ENCODE results near the gene MEX3A.

MEX3A gene

DNA sequence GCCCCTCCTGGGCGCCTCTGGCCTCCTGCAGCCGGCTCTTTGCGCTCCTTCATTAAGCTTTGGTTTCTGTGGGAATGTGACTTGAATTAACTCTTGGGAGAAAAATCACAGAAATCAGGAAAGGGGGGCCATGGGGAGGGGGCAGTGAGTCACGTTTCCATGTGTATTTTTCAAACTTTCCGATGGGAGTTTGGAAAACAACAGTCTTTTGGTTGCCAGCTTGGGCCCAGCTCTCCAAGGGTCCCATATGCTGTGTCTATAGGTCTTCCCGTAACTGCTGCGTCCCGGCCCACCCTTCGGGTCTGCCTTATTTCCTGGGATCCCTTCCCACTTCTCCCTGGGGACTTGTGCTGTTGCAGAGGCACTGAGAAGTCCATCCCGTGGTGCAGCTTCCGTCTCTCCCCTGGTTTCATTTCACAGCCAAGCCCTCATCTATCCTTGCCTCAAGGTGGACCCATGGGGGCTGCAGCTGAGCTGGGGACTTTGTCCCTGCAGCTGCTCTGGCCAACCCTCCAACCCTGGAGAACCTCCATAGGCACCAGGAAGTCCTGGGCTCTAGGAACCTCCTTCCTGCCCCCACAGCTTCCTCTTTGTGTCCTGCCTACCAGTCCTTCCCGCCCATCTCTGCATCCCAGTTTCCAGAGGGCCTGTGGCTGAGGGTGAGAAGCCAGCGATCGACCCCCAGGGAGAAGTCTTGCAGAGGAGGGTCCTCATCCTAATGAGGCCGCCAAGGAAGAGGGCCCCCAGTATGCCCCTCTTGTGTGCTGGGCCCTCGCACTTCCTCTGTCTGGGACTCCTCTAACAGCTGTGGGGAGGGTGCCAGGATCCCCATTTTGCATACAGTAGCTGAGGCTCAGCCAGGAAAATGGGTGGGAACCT, 20.6 kb upstream of the MEX3A start:
- no peak for DNase-seq

DNA sequence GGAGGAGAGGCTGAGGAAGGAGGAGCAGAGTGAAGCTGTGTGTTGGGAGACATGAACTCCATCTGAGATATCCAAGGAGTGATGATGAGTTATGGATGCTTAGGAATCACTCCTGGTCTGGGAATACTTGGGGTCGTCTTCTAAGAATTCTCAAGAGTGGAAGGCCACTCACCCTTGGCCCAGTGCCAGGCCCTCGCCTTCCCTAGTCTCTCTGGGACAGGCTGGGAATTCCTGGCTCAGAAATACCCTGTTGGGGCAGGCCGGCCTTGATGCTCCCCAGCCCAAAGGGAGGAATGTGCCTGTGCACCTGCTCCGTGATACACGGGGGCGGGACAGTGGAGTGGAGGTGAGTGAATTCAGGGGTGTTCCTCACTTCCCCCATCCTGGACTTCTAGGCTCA, 19.6 kb upstream of the MEX3A start:
- DNase-seq = no peak

DNA sequence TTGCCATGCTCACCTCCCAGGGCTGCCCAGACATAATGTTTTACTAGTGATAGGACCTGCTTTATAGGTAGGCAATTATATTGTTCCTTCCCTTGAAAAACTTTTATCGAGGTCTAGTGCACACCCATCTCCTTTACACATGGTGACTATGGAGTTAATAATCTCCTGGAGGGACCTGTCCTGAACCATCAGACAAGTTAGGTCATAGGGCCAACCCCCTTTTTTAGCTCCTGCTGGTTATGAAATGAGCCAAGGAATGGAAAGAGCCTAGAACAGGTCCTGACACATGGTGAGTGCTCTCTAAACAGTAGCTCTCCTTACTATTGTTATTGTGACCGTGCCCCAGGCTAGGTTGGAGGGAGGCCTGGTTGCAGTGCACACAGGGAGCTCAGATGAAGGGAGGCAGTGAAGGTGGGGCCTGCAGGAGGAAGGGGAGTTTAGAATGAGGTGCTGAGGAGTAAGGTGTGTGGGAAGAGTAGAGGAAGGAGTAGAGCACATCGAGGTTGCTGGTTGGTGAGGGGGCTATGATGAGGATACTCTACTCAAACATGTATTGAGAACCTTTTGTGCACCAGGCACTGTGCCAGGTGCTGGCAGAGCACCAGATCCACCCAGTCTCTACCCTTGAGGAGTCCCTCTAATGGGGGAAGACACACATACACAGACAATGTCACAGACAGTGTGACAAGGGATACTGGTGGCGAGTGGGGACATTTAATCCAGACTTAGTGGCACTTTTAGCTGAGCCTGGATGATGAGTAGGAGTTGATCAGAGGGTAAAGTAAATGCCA, 18.1 kb upstream of the MEX3A start:
- DNase-seq = no peak

DNA sequence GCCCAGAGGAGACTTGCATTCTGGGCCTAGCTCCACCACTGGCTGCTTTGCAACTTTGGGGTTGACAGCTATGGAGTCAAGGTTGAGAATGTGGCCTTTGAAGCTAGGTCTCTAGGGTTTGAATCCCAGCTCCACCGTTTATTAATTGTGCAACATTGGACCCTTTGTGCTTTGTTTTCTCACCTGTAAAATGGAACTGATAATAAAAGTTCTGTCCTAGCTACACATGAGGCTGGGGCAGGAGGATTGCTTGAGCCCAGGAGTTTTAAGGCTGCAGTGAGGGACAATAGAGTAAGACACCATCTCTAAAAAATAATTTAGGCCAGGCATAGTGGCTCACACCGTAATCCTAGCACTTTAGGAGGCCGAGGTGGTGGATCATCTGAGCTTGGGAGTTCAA, 17.0 kb upstream of the MEX3A start:
- DNase-seq = no peak

DNA sequence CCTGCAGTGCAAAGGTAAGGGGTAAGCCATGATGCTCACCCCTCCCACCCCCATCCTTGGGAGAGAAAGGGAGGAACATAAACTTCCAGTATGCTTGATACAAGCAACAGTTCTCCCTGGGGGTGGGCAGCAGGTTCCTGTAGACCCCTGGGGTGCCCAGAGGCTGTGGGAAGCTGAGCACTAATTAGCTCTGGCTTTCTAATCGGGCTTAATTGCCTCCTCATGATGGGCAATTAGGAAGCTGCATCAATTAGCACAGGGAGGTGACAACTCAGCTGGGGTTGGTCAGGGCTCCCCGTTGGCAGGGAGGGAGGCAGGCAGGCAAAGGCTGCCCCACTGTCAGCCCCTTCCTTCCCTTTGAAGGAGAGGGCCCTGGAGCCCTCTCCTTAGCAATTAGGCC, 16.5 kb upstream of the MEX3A start:
- no peak for DNase-seq

DNA sequence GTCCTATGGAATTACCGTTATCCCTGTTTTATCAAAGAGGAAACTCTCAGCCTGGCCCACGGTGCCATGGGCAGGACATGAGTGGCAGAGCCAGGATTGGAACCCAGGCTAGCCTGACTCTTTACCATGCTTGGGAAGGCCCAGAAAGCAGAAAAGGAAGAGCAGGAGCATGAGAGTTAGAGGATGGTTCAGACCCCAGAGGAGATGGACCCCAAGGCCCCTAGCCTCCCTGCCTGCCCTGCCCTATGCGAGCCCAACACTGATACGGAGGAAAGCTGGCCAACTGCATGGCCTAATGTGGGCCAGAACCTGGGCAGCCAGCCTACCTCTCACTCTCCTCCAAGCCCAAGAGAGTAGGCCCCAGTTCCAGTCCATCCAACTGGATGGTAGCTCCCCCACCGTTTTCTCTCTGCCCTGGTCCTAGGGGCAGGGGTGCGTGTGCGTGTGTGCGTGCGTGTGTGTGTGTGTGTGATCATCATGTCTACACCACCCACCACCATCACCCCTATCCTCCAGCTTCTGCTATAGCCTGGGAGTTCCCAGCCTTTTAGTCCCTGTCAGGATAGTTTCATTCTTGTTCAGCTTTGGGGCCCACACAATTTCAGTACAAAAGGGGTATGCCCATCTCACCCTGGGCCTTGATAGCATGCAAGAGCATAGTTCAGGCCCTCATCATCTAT, 15.4 kb upstream of the MEX3A start:
- DNase-seq = no peak

DNA sequence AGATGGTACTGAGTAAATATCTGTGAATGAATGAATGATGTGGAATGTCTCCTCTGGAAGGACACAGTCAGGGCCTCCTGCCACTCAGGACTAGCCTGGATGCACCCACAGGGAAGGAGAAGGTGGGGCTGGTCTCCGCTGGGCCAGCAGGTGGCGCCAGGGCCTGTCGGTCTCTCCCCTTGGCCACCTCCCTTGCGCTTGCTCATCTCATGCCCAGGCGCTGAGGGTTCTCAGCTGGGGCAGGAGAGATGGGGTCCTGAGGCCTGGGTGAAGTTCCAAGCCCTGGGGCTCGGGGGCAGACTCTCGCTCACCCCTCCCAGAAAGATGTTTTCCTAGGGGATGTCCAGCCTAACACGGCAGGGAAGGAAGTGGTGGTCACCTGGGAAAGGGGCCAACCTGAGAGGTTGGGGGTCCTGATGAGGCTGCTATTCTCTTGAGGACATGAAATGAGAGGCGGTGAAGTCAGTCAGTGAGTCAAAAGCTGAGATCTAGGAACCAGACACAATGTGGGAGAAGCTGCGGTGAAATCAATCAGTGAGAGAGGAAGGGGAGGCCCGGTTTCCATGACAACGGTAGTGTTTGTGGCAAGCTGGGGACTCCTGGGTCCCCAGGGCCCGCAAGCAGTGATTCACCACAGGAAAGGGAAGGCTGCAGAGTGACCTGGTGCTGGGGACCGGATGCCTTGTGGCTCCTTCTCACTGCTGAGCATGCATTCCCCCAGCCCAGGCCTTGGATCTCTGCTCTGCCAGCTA, 14.6 kb upstream of the MEX3A start:
- DNase-seq = no peak

DNA sequence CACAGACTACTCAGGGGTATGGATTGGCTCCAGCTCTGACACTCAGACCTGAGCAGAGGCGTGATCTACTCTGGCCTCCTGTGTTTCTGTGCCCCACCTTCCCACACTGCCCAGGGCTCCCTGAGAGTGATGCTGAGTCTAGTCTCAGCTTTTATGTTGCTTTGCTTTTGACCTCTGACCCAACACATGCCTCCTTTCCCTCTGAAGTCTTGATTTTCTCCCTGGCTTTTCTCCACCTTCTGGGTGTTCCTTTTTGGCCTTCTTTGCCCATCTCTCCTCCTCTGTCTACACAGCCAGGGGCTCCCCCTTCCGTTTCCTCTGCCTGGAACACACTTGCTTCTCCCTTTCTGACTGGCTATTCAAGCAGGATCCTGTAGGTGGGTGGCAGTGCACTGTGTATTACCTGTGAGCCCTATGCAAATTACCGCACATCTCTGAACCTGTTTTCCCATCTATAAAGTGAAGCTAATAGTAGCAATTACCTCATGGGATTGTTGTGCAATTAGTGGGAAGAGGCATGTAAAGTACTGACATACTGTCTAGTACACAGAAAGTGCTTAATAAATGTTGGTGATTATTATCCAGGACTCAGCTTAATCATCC, 13.7 kb upstream of the MEX3A start:
- no peak for DNase-seq

DNA sequence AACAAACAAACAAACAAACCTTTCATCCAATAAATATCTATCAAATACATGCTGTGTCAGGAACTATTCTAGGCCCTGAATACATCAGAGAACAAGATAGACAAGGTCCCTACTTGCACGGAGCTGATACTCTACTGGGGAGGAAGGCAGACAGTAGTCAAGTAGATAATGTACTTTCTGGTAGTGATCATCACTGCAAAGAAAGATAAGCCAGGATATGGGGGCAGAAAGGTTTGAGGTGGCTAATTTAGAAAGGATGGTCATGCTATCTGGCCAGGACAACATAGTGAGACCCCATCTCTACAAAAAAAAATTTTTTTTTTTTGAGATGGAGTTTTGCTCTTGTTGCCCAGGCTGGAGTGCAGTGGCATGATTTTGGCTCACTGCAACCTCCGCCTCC, 9.3 kb upstream of the MEX3A start:
- no peak for DNase-seq

DNA sequence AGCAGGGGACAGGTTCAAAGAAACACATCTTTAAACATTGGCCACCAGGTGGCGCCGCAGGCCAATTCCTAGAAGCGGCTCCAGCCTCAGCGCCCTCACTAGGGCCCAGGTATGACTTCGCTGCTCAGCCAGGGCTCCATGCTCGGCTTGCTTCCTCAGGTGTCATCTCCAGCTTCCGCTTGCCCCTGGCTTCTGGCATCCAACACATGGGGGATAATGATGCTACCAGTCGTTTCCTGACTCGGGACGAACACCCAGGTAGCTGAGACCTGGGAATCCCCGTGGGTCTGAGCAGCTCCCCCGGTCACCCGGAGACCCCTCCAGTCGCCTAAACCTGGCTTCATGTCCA, 8.5 kb upstream of the MEX3A start:
- DNase-seq = no peak

DNA sequence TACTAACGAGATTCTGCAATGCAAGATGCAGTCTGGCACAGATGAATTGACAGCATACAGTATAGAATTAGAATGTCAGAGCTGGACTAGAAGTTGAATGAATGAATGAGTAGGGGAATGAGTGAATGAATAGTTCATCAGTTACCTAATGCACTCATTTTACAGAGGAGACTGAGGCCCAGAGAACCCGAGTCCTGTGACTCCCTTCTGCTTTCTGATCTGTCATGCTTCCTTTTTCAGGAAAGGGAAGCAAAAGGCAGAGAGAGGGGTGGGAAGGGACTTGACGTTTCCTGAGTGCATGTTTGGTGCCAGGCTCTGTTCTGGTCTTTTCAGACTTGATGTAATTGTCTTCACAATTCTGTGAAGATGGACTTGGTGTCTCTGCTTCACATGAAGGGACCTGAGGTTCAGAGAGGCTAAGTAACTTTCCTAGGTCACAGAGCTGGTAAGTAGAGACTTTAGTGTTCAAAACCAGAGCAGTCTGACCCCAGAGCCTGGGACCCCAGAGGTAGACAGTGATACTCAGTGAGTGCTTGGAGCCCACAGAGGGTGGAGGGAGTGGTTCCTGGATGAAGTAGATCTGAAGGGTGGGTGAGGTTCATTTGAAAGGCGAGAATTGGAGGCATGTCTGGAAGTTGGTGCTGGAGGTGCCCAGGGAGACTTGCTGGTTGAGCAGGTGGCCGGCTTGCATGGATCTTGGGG, 8.0 kb upstream of the MEX3A start:
- DNase-seq = no peak

DNA sequence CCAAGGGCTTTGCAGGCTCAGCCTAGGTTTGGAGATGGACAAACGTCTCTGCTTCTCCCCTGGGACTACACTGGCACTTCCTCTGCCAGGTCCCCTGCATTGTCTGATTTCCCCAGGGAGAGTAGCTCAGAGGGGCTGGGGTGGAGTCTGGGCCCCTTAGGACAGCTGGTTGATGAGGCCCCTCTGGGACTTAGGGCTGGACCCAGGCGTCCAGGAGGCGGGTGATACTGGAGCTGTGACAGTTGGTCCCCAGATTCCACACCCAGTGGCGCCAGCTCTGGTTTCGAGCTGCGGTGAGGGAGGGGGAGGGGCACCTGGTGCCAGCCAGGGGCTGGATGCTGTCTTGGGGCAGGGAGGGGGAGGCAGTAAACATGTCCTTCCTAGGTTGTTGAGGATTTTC, 7.4 kb upstream of the MEX3A start:
- peak; percentile 45 for DNase-seq

DNA sequence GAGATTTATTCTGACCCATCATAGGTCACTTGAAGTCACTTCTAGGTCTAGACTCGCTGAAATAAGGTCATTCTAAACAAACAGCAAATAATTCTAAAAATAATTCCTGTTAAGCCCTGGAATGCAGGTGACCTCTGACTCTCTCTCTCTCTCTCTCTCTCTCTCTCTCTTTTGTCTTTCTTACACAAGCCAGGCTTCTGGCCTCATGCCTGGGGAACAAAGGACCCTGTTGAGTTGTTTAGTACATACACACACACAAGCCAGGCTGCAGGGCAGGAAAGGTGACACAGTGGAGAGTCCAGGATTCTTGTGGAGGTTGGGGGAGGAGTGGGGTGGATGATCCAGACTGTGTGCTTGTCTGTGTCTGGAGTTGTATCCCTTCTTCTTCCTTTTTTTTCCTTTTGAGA, 4.0 kb upstream of the MEX3A start:
- no peak for DNase-seq

DNA sequence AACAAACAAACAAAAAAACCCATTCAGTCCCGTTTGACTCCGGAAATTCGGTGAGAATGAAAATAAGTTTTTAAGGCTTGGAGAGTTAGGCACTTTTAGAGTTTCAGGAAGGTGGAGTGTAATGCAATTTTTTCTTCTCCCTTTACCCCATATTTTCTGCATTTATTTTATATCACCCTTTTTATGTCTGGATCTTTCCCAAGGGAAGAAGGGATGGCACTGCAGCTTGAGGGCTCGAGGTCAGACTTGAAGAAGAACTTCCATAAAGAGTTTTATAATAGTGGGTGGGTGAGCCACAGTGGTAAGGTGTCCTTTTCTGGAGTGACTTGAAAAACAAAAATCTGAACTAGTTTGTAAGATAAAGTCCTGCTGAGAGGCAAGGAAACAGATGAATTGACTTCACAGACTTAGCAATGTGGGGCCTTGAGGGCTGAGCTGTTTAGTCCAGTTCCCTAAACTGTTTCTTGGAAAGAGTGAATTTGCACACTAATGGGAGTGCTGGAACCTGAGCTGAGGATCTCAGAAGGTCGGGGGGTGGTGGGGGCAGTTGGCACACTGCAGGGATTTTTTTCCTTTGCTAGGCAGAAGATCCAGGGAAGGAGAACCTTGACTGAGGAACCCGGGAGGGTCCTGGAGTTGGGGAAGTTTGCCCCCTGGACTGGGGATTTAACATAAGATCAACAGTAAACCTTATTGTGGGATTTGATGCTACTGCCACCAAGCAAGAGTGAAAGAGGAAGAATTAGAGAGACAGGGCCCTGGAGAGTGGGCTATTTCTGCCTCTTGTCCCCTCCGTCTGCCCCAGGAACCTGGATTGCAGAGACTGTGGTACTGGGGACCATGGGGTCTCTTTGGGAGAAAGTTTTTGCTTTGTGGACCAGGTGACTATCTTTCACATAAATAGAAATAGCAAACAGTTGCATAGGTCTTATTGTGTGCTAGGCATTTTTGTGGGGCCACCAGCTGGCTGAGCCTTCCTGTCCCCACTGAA, 1.8 kb upstream of the MEX3A start:
- DNase-seq = no peak

DNA sequence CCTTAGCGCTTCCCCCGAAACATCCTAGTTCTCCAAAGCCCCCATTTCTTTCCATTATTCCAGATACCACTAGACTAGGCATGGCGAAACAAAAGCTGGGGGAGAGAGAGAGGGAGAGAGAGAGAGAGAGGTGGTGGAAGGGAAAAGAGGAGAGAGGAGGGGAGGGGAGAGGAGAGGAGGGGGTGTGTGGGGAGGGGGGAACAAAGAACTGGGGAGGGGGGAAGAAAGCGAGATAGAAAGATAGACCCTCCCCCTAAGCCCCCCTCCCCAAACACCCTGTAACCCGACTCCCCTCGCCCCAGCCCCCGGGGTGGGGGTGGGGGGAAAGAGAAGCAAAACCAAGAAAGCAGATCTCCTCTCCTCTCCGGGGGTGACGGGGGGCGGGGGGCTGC, 352 bp downstream of the MEX3A start:
- DNase-seq = no peak

DNA sequence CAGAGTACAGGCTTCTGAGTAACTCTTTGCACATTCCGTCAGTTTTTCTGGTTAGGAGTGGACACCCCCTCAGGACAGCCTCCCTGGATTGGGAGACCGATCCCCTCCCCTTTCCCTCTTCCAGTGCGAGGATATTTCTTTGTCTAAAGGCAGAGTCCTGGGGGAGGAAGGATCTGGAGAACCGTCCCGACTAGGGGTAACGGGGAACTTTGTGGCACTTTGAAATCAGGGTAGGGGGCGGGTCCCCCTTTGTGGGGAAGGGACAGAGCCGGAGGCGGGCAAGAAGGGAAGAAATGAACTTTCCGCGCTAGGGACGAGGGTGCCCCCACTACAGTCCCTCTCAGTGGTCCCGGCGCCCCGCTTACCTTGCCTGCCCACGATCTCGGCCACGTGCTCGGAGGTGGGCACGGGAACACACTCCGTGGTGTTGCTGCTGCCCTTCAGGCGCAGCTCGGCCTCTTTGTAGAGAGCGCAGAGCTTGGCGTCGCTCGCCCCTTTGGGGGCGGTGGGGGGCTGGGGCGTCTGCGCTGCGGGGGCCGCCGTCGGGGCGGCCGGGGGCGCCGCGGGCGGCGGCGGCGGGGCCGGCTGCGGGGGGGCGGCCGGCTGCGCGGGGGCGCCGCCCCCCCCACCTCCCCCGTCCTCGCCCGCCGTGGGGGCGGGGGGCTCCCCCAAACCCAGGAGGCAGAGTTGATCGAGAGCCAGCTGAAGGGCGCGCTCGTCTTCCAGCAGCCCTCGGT, 917 bp downstream of the MEX3A start:
- DNase-seq = no peak

DNA sequence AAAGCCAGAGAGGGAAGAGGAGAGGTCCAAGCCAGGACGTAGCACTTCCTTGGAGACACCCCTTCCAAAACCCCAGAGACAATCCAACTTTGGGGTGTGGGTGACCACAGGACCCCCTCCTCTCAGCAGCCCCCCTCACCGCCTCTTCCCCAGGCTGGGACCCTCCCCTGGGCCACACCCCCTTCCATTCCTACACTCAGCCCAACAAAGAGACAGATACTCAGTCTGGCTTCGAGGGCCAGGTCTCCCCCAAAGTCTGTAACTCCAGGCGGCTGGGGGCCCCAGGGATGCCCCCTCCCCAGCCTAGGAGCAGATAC, 1.4 kb downstream of the MEX3A start:
- no peak for DNase-seq

DNA sequence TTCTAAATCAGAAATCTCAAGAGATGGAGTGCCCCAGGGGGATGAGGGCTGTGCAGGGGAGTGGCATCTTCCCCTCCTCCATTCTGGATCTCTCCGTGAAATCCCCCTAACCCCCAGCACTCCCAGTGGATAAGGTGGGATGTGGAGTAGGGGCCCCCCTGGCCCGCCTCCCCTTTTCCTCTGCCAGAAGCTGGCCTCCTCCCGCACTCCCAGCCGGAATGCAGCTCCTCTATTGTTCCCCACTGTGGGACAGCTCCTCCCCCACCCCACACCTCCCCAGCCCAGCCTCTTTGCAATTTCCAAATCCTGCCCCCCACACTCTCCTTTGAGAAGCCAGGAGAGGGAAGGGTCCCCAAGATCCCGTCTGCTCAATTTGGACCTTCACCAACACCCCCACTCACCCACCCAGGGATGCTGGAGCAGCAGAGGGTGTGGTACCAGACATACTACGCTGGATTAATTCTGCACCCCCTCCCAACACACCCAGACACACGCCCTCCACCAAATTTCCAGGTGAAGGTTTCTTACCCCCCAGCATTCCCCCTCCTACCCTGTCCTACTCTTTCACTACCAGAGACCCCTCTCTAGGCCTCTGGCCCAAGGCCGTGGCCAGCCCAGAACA, 1.9 kb downstream of the MEX3A start:
- no peak for DNase-seq

DNA sequence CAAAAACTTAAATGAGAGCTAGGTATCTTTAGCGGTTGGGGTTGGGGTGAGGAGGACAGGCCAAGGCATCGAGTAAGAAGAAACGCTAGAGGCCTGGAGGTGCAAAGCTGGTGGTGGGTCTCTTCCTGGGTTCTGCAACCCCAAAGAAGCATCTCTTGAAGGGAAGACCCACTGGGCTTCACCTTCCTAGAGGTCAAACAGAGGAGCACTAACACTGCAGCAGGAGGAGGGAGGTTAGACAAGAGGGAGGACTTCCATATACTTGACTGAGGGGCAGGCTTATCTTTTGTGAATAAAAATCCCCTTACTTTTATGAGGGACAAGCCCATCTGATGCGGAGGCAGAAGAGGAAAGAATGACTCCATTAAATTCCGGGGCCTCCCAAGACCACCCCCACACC, 2.5 kb downstream of the MEX3A start:
- no peak for DNase-seq

DNA sequence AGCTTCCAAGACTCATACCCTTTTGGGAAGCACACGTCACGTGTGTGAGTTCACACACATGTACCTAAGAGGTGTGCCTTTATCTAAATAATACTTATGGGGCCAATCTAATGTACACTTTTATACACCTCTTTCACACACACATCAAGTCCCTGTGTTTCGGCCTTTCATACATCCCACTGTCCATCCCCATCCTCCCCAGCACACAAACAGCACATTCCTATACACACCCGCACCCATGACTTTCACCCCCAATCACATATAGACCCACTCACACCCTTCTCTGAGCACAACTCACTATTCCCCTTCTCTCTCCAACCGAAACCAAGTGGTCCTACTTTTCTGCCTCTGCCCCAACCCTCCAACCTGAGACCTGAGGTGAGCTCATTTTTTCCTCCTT, 3.5 kb downstream of the MEX3A start:
- no peak for DNase-seq

Measured in NCI-H524 treated with DMSO at 0.1 percent for 48 hours (cell line).